Amniotic stem cell (primary cell): ENCODE results near the gene PCED1B.
A peak's percentile ranks its signal among the peaks of the same experiment; 100 is the strongest.
"Not testable (repeated sequence)": the region's sequence is repeated elsewhere in the genome, so short reads cannot be mapped to it uniquely, and the experiment has no call there.

ENCODE experiments used
- DNase-seq: peaks from one replicate; lab custom pipeline; 2025; lab: John Stamatoyannopoulos, UW

Gene PCED1B

GRCh38 chr12:47272412-47273190 is 193.2 kb downstream of the PCED1B start:
- no peak for DNase-seq

GRCh38 chr12:47273191-47273626 is 193.8 kb downstream of the PCED1B start:
- no peak for DNase-seq

- DNase-seq: no peak
Observed at GRCh38 chr12:47274760-47275159, 195.3 kb downstream of the PCED1B start.

GRCh38 chr12:47276253-47276620 is 196.8 kb downstream of the PCED1B start:
- DNase-seq: no peak

GRCh38 chr12:47276621-47277309 is 197.3 kb downstream of the PCED1B start:
- no peak for DNase-seq

GRCh38 chr12:47277972-47278448 is 198.6 kb downstream of the PCED1B start:
- DNase-seq: peak; percentile 81

GRCh38 chr12:47279758-47280157 is 200.3 kb downstream of the PCED1B start:
- not testable (repeated sequence) for DNase-seq

- DNase-seq: no peak
Observed at GRCh38 chr12:47280543-47281300, 201.3 kb downstream of the PCED1B start.

- DNase-seq: no peak
Observed at GRCh38 chr12:47281667-47282171, 202.3 kb downstream of the PCED1B start.

GRCh38 chr12:47282206-47282605 is 202.8 kb downstream of the PCED1B start:
- DNase-seq: no peak
